GM12892 (cell line): ENCODE measurements around the gene THOC5.

Source experiments
- DNase-seq: peaks from one replicate; pipeline ENCODE4 v3.0.0; 2011; ENCODE audit not compliant: insufficient read length
- FAIRE-seq: peaks from 2 replicates; lab custom pipeline; 2011; peaks lifted over from hg19 to GRCh38; lab: Jason Lieb, UNC
- POLR2A ChIP-seq: IDR thresholded peaks from 2 replicates; pipeline ENCODE4 v1.6.1; 2011; ENCODE audit warnings: low read depth, low read length, control low read depth
- POLR2AphosphoS5 ChIP-seq: IDR thresholded peaks from 2 replicates; pipeline ENCODE4 v1.6.1; 2011; ENCODE audit warnings: low read depth, low read length, control low read depth
- TAF1 ChIP-seq: IDR thresholded peaks from 2 replicates; pipeline ENCODE4 v1.6.1; 2011; ENCODE audit warnings: low read depth, mild to moderate bottlenecking, control low read depth, low read length, borderline replicate concordance

THOC5 gene

DNA sequence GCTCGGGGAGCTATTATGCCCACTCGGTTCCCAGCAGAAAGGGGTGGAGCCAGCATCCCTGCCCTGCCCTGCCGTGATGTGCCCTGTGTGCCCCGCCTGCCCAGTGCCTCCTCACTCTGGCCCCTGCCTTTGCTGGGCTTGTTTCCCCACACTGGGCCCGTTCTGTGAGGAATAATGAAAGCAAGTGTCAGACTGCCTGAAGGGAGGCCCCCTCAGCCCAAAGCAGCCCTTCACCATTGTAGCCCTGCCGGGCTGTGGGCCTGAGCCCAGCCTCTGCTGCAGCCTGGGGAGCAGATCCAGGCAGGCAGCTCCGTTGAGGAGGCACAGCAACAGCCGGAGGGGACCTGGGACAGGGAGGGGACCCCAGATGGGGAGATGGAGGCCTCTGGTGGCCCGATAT, 93.8 kb downstream of the THOC5 start:
- DNase-seq (no peak), FAIRE-seq (no peak)
- TF ChIP-seq TAF1: no peak
- TF ChIP-seq POLR2A: no peak
- TF ChIP-seq POLR2AphosphoS5: no peak

- FAIRE-seq: no peak
- TF ChIP-seq TAF1 (no peak), POLR2A (no peak), POLR2AphosphoS5 (no peak)
- DNase-seq: no peak
Measured at GRCh38 chr22:29458551-29458950, 95.0 kb downstream of the THOC5 start.

DNA sequence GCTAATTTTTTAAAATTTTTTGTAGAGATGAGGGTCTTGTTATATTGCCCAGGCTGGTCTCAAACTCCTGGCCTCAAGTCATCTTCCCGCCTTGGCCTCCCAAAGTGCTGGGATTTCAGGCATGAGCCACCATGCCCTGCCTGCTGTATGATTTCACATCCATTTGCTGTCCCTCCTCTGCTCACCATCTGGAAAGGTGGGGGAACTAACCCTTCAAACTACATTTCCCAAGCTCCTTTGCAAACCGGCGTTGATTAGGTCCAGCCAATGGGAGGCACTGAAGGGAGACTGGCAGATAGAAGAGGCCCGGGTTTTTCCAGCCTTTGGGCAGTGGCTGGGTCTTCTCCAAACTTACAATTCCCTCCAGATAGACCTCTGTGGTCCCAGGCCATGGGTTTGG, 95.8 kb downstream of the THOC5 start:
- TF ChIP-seq POLR2A (no peak), POLR2AphosphoS5 (no peak), TAF1 (no peak)
- peak; percentile 73 for DNase-seq
- FAIRE-seq: peak; percentile 88

- DNase-seq (no peak), FAIRE-seq (no peak)
- TF ChIP-seq TAF1: no peak
- no peak for TF ChIP-seq POLR2AphosphoS5
- TF ChIP-seq POLR2A: no peak
Measured at GRCh38 chr22:29456211-29456671, 97.3 kb downstream of the THOC5 start.
